Measurements from ENCODE around the gene GAA. TPM values are rescaled to one million over a fixed set of nuclear protein-coding genes. Genes with fewer than 3 reads are reported as not detected.

Gene GAA
- total and polyA plus RNA-seq, 8 donors = 24.1 to 105 (median 36.9) TPM

DNA sequence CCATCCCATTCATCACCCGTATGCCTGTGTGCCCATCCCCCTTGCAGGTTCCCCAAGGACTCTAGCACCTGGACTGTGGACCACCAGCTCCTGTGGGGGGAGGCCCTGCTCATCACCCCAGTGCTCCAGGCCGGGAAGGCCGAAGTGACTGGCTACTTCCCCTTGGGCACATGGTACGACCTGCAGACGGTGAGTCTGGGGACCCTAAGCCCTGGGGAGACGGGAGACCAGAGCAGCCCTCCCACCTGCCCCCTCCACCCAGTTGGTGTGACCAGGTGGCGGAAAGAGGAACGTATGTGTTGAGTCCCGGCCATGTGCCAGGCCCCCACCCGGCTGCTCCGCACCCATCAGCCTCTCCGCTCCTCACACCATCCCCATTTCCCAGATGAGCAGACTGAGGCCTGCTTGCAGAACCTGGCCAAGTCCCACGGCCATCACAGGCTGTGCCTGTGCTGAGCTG is 15.6 kb downstream of the GAA start:
- ATAC-seq = no peak
- TF ChIP-seq, protein P1, sequence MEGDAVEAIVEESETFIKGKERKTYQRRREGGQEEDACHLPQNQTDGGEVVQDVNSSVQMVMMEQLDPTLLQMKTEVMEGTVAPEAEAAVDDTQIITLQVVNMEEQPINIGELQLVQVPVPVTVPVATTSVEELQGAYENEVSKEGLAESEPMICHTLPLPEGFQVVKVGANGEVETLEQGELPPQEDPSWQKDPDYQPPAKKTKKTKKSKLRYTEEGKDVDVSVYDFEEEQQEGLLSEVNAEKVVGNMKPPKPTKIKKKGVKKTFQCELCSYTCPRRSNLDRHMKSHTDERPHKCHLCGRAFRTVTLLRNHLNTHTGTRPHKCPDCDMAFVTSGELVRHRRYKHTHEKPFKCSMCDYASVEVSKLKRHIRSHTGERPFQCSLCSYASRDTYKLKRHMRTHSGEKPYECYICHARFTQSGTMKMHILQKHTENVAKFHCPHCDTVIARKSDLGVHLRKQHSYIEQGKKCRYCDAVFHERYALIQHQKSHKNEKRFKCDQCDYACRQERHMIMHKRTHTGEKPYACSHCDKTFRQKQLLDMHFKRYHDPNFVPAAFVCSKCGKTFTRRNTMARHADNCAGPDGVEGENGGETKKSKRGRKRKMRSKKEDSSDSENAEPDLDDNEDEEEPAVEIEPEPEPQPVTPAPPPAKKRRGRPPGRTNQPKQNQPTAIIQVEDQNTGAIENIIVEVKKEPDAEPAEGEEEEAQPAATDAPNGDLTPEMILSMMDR (IDR thresholded peaks at IDR 0.05) = no peak
- Histone ChIP-seq H3K4me1 (no peaks in the 10 kb centered on the region), H3K36me3 (peaks cover 0 to 37% of the 10 kb centered on the region in 2 donors), H3K27ac (no peak overlapping the region), H3K27me3 (no peaks in the 10 kb centered on the region), H3K9me3 (no peaks in the 10 kb centered on the region), H3K4me3 (no peak overlapping the region)
- no peak for DNase-seq
- intact Hi-C loops (cut with DNase I) = no loop called here

DNA sequence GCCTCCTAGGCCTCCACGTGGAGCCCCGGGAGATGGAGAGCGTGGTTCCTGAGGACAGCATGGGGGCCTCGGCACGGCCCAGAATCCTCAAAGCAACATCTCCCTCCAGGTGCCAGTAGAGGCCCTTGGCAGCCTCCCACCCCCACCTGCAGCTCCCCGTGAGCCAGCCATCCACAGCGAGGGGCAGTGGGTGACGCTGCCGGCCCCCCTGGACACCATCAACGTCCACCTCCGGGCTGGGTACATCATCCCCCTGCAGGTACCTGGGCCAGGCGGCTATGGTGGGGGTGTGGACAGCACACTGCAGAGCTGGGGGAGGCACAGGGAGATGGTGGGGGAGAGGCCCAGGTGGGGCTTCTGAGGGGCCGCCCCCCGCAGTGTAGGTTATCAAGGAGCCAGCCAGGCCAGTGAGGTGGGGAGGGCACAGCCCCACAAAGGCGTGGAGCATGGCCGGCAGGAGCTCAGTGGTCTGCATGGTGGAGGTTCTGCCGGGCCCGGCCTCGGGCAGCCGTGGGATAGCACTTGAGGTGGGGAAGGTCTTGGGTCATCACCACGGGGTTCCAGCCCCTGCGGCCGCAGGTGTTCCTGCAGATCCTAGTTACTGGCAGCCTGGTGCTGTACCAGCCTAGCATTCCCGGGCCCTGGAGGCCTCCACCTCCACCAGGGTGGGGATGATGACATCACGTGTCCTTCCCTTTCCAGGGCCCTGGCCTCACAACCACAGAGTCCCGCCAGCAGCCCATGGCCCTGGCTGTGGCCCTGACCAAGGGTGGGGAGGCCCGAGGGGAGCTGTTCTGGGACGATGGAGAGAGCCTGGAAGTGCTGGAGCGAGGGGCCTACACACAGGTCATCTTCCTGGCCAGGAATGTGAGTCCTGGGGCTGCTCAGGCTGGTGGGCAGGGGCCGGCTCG is 16.4 kb downstream of the GAA start:
- Histone ChIP-seq H3K4me1 (no peaks in the 10 kb centered on the region), H3K27me3 (no peaks in the 10 kb centered on the region), H3K4me3 (no peak overlapping the region), H3K36me3 (peaks cover 0 to 29% of the 10 kb centered on the region in 2 donors), H3K27ac (no peak overlapping the region), H3K9me3 (no peaks in the 10 kb centered on the region)
- TF ChIP-seq, protein P1 (IDR thresholded peaks at IDR 0.05) = no peak
- DNase-seq (no peak), ATAC-seq (no peak)
- intact Hi-C loops (cut with DNase I) = no loop called here

DNA sequence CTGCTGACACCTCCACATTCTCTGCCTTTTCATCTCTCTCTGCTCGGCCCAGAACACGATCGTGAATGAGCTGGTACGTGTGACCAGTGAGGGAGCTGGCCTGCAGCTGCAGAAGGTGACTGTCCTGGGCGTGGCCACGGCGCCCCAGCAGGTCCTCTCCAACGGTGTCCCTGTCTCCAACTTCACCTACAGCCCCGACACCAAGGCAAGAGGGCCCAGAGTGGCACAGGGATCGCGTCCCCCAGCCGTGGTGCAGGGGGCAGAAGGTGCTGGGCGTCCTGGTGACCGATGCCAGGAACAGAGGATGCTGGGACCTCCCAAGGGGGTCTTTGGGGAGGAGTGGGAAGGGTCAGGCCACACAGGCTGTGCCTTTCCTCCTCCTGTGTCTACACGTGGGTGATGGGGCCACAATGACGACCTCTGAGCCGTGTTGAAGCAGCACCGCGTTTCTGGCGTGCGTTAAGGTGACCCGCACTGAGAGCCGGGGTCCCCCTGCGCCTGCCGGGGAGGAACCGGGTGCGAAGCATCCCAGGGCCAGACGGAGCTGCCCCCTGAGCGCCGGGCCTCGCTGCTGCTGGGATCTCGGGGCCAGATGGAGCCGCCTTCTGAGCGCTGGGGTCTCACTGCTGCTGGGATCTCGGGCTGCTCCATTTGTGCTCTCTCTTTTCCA is 17.4 kb downstream of the GAA start:
- ATAC-seq = no peak
- Histone ChIP-seq H3K27me3 (no peaks in the 10 kb centered on the region), H3K4me3 (no peak overlapping the region), H3K36me3 (peaks cover 0 to 20% of the 10 kb centered on the region in 2 donors), H3K4me1 (no peaks in the 10 kb centered on the region), H3K27ac (no peak overlapping the region), H3K9me3 (no peaks in the 10 kb centered on the region)
- TF ChIP-seq, protein P1 (IDR thresholded peaks at IDR 0.05) = no peak
- no peak for DNase-seq
- intact Hi-C loops (cut with DNase I) = no loop called here

DNA sequence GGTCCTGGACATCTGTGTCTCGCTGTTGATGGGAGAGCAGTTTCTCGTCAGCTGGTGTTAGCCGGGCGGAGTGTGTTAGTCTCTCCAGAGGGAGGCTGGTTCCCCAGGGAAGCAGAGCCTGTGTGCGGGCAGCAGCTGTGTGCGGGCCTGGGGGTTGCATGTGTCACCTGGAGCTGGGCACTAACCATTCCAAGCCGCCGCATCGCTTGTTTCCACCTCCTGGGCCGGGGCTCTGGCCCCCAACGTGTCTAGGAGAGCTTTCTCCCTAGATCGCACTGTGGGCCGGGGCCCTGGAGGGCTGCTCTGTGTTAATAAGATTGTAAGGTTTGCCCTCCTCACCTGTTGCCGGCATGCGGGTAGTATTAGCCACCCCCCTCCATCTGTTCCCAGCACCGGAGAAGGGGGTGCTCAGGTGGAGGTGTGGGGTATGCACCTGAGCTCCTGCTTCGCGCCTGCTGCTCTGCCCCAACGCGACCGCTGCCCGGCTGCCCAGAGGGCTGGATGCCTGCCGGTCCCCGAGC is 17.9 kb downstream of the GAA start:
- no peak overlapping the region for H3K4me3 ChIP-seq
- no peak for DNase-seq

More for the DNA sequence above, 17.9 kb downstream of the GAA start:
- TF ChIP-seq, protein P1 (IDR thresholded peaks at IDR 0.05) = no peak
- no peaks in the 10 kb centered on the region for H3K9me3 ChIP-seq
- intact Hi-C loops (cut with DNase I) = no loop called here
- H3K27me3 ChIP-seq = peaks cover 0 to 5% of the 10 kb centered on the region in 2 donors
- H3K27ac ChIP-seq = no peak overlapping the region
- no peaks in the 10 kb centered on the region for H3K4me1 ChIP-seq
- ATAC-seq = no peak
- H3K36me3 ChIP-seq = peaks cover 0 to 20% of the 10 kb centered on the region in 2 donors
